Measurements from ENCODE around the gene PDLIM1. TPM values are rescaled to one million over a fixed set of nuclear protein-coding genes. Genes with fewer than 3 reads are reported as not detected.

PDLIM1 gene
- total and polyA plus RNA-seq, 5 donors: 159 to 227 (median 172) TPM

GRCh38 chr10:95287281-95287680 lies 3.5 kb downstream of the PDLIM1 start:
- no peaks in the 10 kb centered on the region for H3K9me3 ChIP-seq (ENCODE audit: control insufficient read depth, low read length)
- intact Hi-C loops (cut with DNase I): loop anchor here in 1 of 4 donors (5.0 kb wide), 1 partner anchor 40 kb away; no protein-coding TSS in a partner anchor
- peaks cover 18% of the 10 kb centered on the region for H3K4me1 ChIP-seq (ENCODE audit: control insufficient read depth, insufficient read depth, low read length)
- peak overlapping the region; percentile 62 for H3K27ac ChIP-seq (ENCODE audit: low read length)
- ATAC-seq (peak; percentile 6 to 53), DNase-seq (no peak)
- 27% methylated on average over 3 of the region's 3 CpGs for WGBS
- no peaks in the 10 kb centered on the region for H3K27me3 ChIP-seq (ENCODE audit: control insufficient read depth, insufficient read depth)
- peak overlapping the region; percentile 72 for H3K4me3 ChIP-seq (ENCODE audit: low read length)

- H3K27me3 ChIP-seq (ENCODE audit: control insufficient read depth, insufficient read depth): no peaks in the 10 kb centered on the region
- ATAC-seq (no peak), DNase-seq (no peak)
- no peaks in the 10 kb centered on the region for H3K9me3 ChIP-seq (ENCODE audit: control insufficient read depth, low read length)
- 31% methylated on average over 1 of the region's 1 CpG for WGBS
- peak overlapping the region; percentile 62 for H3K27ac ChIP-seq (ENCODE audit: low read length)
- H3K4me1 ChIP-seq (ENCODE audit: control insufficient read depth, insufficient read depth, low read length): peaks cover 18% of the 10 kb centered on the region
- peak overlapping the region; percentile 72 for H3K4me3 ChIP-seq (ENCODE audit: low read length)
- intact Hi-C loops (cut with DNase I): loop anchor here in 1 of 4 donors (5.0 kb wide), 1 partner anchor 39 kb away; no protein-coding TSS in a partner anchor
Observed at GRCh38 chr10:95286707-95287106, 4.1 kb downstream of the PDLIM1 start.

GRCh38 chr10:95285556-95285955 lies 5.2 kb downstream of the PDLIM1 start:
- H3K9me3 ChIP-seq (ENCODE audit: control insufficient read depth, low read length): no peaks in the 10 kb centered on the region
- DNase-seq: no peak
- no peak overlapping the region for H3K27ac ChIP-seq (ENCODE audit: low read length)
- H3K27me3 ChIP-seq (ENCODE audit: control insufficient read depth, insufficient read depth): no peaks in the 10 kb centered on the region
- intact Hi-C loops (cut with DNase I): loop anchor here in 1 of 4 donors (5.0 kb wide), 1 partner anchor 38 kb away; no protein-coding TSS in a partner anchor
- ATAC-seq: no peak
- H3K4me1 ChIP-seq (ENCODE audit: control insufficient read depth, insufficient read depth, low read length): peaks cover 23% of the 10 kb centered on the region
- WGBS: 75% methylated on average over 2 of the region's 2 CpGs
- H3K4me3 ChIP-seq (ENCODE audit: low read length): no peak overlapping the region

GRCh38 chr10:95284807-95285206 lies 6.0 kb downstream of the PDLIM1 start:
- DNase-seq: no peak
- ATAC-seq: no peak
- intact Hi-C loops (cut with DNase I): loop anchor here in 1 of 4 donors (5.0 kb wide), 1 partner anchor 38 kb away; no protein-coding TSS in a partner anchor
- Histone ChIP-seq H3K4me1 (ENCODE audit: control insufficient read depth, insufficient read depth, low read length) (peaks cover 23% of the 10 kb centered on the region), H3K4me3 (ENCODE audit: low read length) (no peak overlapping the region), H3K27ac (ENCODE audit: low read length) (peak overlapping the region; percentile 64), H3K27me3 (ENCODE audit: control insufficient read depth, insufficient read depth) (no peaks in the 10 kb centered on the region), H3K9me3 (ENCODE audit: control insufficient read depth, low read length) (no peaks in the 10 kb centered on the region)
- WGBS: 81% methylated on average over 3 of the region's 3 CpGs

- Histone ChIP-seq H3K4me3 (ENCODE audit: low read length) (no peak overlapping the region), H3K4me1 (ENCODE audit: control insufficient read depth, insufficient read depth, low read length) (peaks cover 28% of the 10 kb centered on the region)
- WGBS: 84% methylated on average over 3 of the region's 3 CpGs
Observed at GRCh38 chr10:95282107-95282506, 8.7 kb downstream of the PDLIM1 start.

GRCh38 chr10:95281206-95281605 lies 9.6 kb downstream of the PDLIM1 start:
- Histone ChIP-seq H3K4me3 (ENCODE audit: low read length) (no peak overlapping the region), H3K27ac (ENCODE audit: low read length) (no peak overlapping the region), H3K27me3 (ENCODE audit: control insufficient read depth, insufficient read depth) (no peaks in the 10 kb centered on the region), H3K9me3 (ENCODE audit: control insufficient read depth, low read length) (no peaks in the 10 kb centered on the region), H3K4me1 (ENCODE audit: control insufficient read depth, insufficient read depth, low read length) (peaks cover 27% of the 10 kb centered on the region)
- intact Hi-C loops (cut with DNase I): no loop called here
- DNase-seq (no peak), ATAC-seq (no peak)
- 94% methylated on average over 2 of the region's 2 CpGs for WGBS

More at GRCh38 chr10:95282107-95282506, 8.7 kb downstream of the PDLIM1 start:
- no peak overlapping the region for H3K27ac ChIP-seq (ENCODE audit: low read length)
- ATAC-seq (no peak), DNase-seq (no peak)
- intact Hi-C loops (cut with DNase I): no loop called here
- H3K9me3 ChIP-seq (ENCODE audit: control insufficient read depth, low read length): no peaks in the 10 kb centered on the region
- no peaks in the 10 kb centered on the region for H3K27me3 ChIP-seq (ENCODE audit: control insufficient read depth, insufficient read depth)

GRCh38 chr10:95280637-95281036 lies 10.2 kb downstream of the PDLIM1 start:
- no peak for ATAC-seq
- no peaks in the 10 kb centered on the region for H3K9me3 ChIP-seq (ENCODE audit: control insufficient read depth, low read length)
- H3K27me3 ChIP-seq (ENCODE audit: control insufficient read depth, insufficient read depth): no peaks in the 10 kb centered on the region
- H3K4me1 ChIP-seq (ENCODE audit: control insufficient read depth, insufficient read depth, low read length): peaks cover 30% of the 10 kb centered on the region
- H3K4me3 ChIP-seq (ENCODE audit: low read length): no peak overlapping the region
- intact Hi-C loops (cut with DNase I): no loop called here
- 40% methylated on average over 2 of the region's 2 CpGs for WGBS
- DNase-seq: no peak
- H3K27ac ChIP-seq (ENCODE audit: low read length): peak overlapping the region; percentile 14

- WGBS: 59% methylated on average over 4 of the region's 4 CpGs
- Histone ChIP-seq H3K4me3 (ENCODE audit: low read length) (no peak overlapping the region), H3K9me3 (ENCODE audit: control insufficient read depth, low read length) (no peaks in the 10 kb centered on the region), H3K27ac (ENCODE audit: low read length) (peak overlapping the region; percentile 62), H3K4me1 (ENCODE audit: control insufficient read depth, insufficient read depth, low read length) (peaks cover 21% of the 10 kb centered on the region), H3K27me3 (ENCODE audit: control insufficient read depth, insufficient read depth) (no peaks in the 10 kb centered on the region)
- DNase-seq (no peak), ATAC-seq (peak; percentile 58 to 66)
- intact Hi-C loops (cut with DNase I): no loop called here
Observed at GRCh38 chr10:95279042-95279820, 11.6 kb downstream of the PDLIM1 start.

- DNase-seq: peak in 1 of 3 donors; percentile 37
- peak overlapping the region; percentile 88 for H3K27ac ChIP-seq (ENCODE audit: low read length)
- ATAC-seq: peak; percentile 23 to 53
Observed at GRCh38 chr10:95278061-95278988, 12.5 kb downstream of the PDLIM1 start.

GRCh38 chr10:95277614-95278013 lies 13.2 kb downstream of the PDLIM1 start:
- 65% methylated on average over 3 of the region's 3 CpGs for WGBS
- intact Hi-C loops (cut with DNase I): no loop called here
- H3K27ac ChIP-seq (ENCODE audit: low read length): no peak overlapping the region

More at GRCh38 chr10:95278061-95278988, 12.5 kb downstream of the PDLIM1 start:
- H3K9me3 ChIP-seq (ENCODE audit: control insufficient read depth, low read length): no peaks in the 10 kb centered on the region
- intact Hi-C loops (cut with DNase I): no loop called here
- no peak overlapping the region for H3K4me3 ChIP-seq (ENCODE audit: low read length)
- H3K4me1 ChIP-seq (ENCODE audit: control insufficient read depth, insufficient read depth, low read length): peaks cover 26% of the 10 kb centered on the region
- WGBS: 73% methylated on average over 6 of the region's 6 CpGs
- no peaks in the 10 kb centered on the region for H3K27me3 ChIP-seq (ENCODE audit: control insufficient read depth, insufficient read depth)

GRCh38 chr10:95277201-95277570 lies 13.6 kb downstream of the PDLIM1 start:
- Histone ChIP-seq H3K4me1 (ENCODE audit: control insufficient read depth, insufficient read depth, low read length) (peaks cover 30% of the 10 kb centered on the region), H3K27me3 (ENCODE audit: control insufficient read depth, insufficient read depth) (no peaks in the 10 kb centered on the region), H3K9me3 (ENCODE audit: control insufficient read depth, low read length) (no peaks in the 10 kb centered on the region), H3K27ac (ENCODE audit: low read length) (peak overlapping the region; percentile 27), H3K4me3 (ENCODE audit: low read length) (no peak overlapping the region)
- intact Hi-C loops (cut with DNase I): no loop called here
- 41% methylated on average over 1 of the region's 1 CpG for WGBS
- ATAC-seq: no peak
- DNase-seq: no peak

More at GRCh38 chr10:95277614-95278013, 13.2 kb downstream of the PDLIM1 start:
- ATAC-seq (no peak), DNase-seq (no peak)
- Histone ChIP-seq H3K4me3 (ENCODE audit: low read length) (no peak overlapping the region), H3K4me1 (ENCODE audit: control insufficient read depth, insufficient read depth, low read length) (peaks cover 30% of the 10 kb centered on the region), H3K9me3 (ENCODE audit: control insufficient read depth, low read length) (no peaks in the 10 kb centered on the region), H3K27me3 (ENCODE audit: control insufficient read depth, insufficient read depth) (no peaks in the 10 kb centered on the region)
